ENCODE measurements around the gene PXDN.

DNA sequence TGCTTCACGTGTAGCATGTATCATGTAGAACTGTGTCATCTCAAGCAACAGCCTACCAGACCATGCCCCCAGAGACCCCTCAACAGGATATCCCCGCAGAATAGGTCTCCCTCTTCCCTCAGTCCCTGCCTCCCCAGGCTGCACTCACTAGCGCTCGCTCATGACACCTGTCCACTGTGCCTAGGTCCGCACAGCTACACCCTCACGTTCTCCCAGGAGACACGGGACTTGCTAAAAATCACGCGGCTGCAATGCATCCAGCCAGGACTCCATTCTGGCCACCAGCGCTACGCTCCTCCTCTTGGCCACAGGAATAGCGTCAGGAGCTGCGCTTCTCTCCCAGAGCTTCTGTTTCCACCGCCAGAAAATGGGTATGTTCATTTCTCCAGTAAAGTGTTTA is 2.5 kb downstream of the PXDN start:
- TF ChIP-seq, protein P1, sequence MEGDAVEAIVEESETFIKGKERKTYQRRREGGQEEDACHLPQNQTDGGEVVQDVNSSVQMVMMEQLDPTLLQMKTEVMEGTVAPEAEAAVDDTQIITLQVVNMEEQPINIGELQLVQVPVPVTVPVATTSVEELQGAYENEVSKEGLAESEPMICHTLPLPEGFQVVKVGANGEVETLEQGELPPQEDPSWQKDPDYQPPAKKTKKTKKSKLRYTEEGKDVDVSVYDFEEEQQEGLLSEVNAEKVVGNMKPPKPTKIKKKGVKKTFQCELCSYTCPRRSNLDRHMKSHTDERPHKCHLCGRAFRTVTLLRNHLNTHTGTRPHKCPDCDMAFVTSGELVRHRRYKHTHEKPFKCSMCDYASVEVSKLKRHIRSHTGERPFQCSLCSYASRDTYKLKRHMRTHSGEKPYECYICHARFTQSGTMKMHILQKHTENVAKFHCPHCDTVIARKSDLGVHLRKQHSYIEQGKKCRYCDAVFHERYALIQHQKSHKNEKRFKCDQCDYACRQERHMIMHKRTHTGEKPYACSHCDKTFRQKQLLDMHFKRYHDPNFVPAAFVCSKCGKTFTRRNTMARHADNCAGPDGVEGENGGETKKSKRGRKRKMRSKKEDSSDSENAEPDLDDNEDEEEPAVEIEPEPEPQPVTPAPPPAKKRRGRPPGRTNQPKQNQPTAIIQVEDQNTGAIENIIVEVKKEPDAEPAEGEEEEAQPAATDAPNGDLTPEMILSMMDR (IDR thresholded peaks at IDR 0.05) = no peak
- no peak for TF ChIP-seq POLR2A (IDR thresholded peaks at IDR 0.05)

Measured in heart left ventricle (tissue), 13 donors.